CD4-positive, alpha-beta T cell (primary cell): ENCODE measurements around the gene IQGAP1. TPM values are rescaled to one million over a fixed set of nuclear protein-coding genes. Genes with fewer than 3 reads are reported as not detected.

Source experiments
- ATAC-seq: fragments of 200-7000 bp; cut with Tn5 transposase; one replicate; pipeline ENCODE4 v1.10.0; 2022; ENCODE audit warnings: mild to moderate bottlenecking; ENCODE audit not compliant: poor library complexity
- CTCF ChIA-PET: fragments of 350-600 bp; sonication (Branson Sonifier 250); formaldehyde crosslinking; loops from one replicate; lab custom pipeline; 2021; ENCODE audit warnings: antibody characterized with exemption, inconsistent platforms; lab: Charles Lee
- POLR2A ChIA-PET: fragments of 350-600 bp; sonication (Branson Sonifier 250); formaldehyde crosslinking; loops from one replicate; lab custom pipeline; 2021; ENCODE audit warnings: antibody characterized with exemption, inconsistent platforms; lab: Charles Lee
- DNase-seq, 14 experiments: peaks; one replicate each; pipeline ENCODE4 v3.0.0-alpha.2; 2013 to 2020; ENCODE audit warnings: mixed read lengths in 2 of 14
- H3K27ac ChIP-seq, 2 donors: one replicate each; pipeline versions ENCODE4 v1.5.1 to v1.7.0; 2013; ENCODE audit warnings: low read length in 2 of 2, low read depth in 1 of 2, mild to moderate bottlenecking in 1 of 2
- H3K27me3 ChIP-seq, 2 experiments: 1 replicate in 1 of 2; 2 replicates in 1 of 2; pipeline versions ENCODE4 v1.6.1 to v1.7.0; 2013; ENCODE audit warnings: low read length in 2 of 2, control low read depth in 1 of 2, mild to moderate bottlenecking in 1 of 2, moderate library complexity in 1 of 2; ENCODE audit not compliant: insufficient read depth in 2 of 2, control insufficient read depth in 1 of 2
- H3K36me3 ChIP-seq: one replicate; pipeline ENCODE4 v1.6.1; 2013; ENCODE audit warnings: low read length, control low read depth; ENCODE audit not compliant: insufficient read depth
- H3K4me1 ChIP-seq: one replicate; pipeline ENCODE4 v1.6.1; 2013; ENCODE audit warnings: low read length, control low read depth; ENCODE audit not compliant: insufficient read depth
- H3K4me3 ChIP-seq: one replicate; pipeline ENCODE4 v1.5.1; 2013; ENCODE audit warnings: mild to moderate bottlenecking, low read length, moderate library complexity
- H3K9me3 ChIP-seq, 2 experiments: 1 replicate in 1 of 2; 2 replicates in 1 of 2; pipeline versions ENCODE4 v1.6.1 to v1.7.0; 2013; ENCODE audit warnings: low read length in 2 of 2, mild to moderate bottlenecking in 2 of 2, control low read depth in 1 of 2, moderate library complexity in 1 of 2; ENCODE audit not compliant: control insufficient read depth in 1 of 2, insufficient read depth in 1 of 2
- H3K27ac Mint-ChIP-seq: one replicate; pipeline ENCODE4 v1.8.0; 2020; ENCODE audit warnings: mixed read lengths
- H3K27me3 Mint-ChIP-seq: one replicate; pipeline ENCODE4 v1.8.0; 2021; ENCODE audit warnings: mixed read lengths
- H3K36me3 Mint-ChIP-seq: one replicate; pipeline ENCODE4 v1.8.0; 2021; ENCODE audit warnings: low read depth, mixed read lengths
- H3K4me1 Mint-ChIP-seq: one replicate; pipeline ENCODE4 v1.8.0; 2021; ENCODE audit warnings: low read depth, mixed read lengths
- H3K4me3 Mint-ChIP-seq: one replicate; pipeline ENCODE4 v1.8.0; 2020; ENCODE audit warnings: mild to moderate bottlenecking, mixed read lengths
- H3K9me3 Mint-ChIP-seq: one replicate; pipeline ENCODE4 v1.8.0; 2020; ENCODE audit warnings: mixed read lengths
- intact Hi-C, 2 experiments: fragments of 100-400 bp; cut with DNase I in 1 of 2; cut with micrococcal nuclease in 1 of 2; formaldehyde crosslinking; loops; one replicate each; pipeline versions ENCODE4 v1.15.1 to v1.9.0; 2023 to 2025; cut with DNase I, micrococcal nuclease
- total RNA-seq, 174 experiments: library from RNA in 2 of 174; stranded (reverse) in 2 of 174; gene quantifications; one replicate each; pipeline ENCODE4 v1.2.3 and lab custom pipeline; 2021 to 2026
- TF ChIP-seq, protein P1 (sequence below): fragments of 200-600 bp; IDR thresholded peaks from one replicate; pipeline ENCODE4 v1.8.0; 2022; ENCODE audit warnings: antibody characterized with exemption, mild to moderate bottlenecking

Gene IQGAP1
- total RNA-seq, 2 experiments from 2014 or later, result 76.8 to 78.7 TPM

DNA sequence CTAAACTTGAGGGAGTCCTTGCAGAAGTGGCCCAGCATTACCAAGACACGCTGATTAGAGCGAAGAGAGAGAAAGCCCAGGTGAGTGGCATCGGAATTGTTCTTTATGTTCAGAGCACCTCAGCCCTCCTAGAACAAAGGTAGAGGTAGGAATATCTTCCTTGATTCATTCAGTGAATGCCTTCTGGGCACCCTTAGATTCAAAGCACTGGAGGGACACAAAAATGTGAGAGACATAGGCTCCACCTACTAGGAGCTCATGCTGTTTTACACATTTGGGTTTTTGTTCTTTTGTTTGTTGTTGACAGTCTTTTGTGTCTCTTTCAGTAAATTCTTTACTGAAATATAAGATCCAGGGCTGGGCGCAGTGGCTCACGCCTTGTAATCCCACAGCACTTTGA lies 68.2 kb downstream of the IQGAP1 start:
- ATAC-seq, result no peak
- Histone ChIP-seq H3K4me1 (no peaks in the 10 kb centered on the region), H3K27me3 (no peaks in the 10 kb centered on the region), H3K27ac (no peak overlapping the region), H3K9me3 (no peaks in the 10 kb centered on the region), H3K36me3 (peaks cover 89% of the 10 kb centered on the region), H3K4me3 (no peak overlapping the region)
- DNase-seq, result no peak
- Mint-ChIP-seq H3K27ac (no peak overlapping the region), H3K36me3 (peaks cover 94% of the 10 kb centered on the region), H3K9me3 (no peaks in the 10 kb centered on the region), H3K4me3 (no peak overlapping the region), H3K4me1 (peaks cover 21% of the 10 kb centered on the region), H3K27me3 (no peaks in the 10 kb centered on the region)
- TF ChIP-seq, protein P1, sequence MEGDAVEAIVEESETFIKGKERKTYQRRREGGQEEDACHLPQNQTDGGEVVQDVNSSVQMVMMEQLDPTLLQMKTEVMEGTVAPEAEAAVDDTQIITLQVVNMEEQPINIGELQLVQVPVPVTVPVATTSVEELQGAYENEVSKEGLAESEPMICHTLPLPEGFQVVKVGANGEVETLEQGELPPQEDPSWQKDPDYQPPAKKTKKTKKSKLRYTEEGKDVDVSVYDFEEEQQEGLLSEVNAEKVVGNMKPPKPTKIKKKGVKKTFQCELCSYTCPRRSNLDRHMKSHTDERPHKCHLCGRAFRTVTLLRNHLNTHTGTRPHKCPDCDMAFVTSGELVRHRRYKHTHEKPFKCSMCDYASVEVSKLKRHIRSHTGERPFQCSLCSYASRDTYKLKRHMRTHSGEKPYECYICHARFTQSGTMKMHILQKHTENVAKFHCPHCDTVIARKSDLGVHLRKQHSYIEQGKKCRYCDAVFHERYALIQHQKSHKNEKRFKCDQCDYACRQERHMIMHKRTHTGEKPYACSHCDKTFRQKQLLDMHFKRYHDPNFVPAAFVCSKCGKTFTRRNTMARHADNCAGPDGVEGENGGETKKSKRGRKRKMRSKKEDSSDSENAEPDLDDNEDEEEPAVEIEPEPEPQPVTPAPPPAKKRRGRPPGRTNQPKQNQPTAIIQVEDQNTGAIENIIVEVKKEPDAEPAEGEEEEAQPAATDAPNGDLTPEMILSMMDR, result no peak
- intact Hi-C loops, result no loop called here
- CTCF ChIA-PET, result interaction anchor here (1.0 kb wide), 1 partner anchor 136 kb away, joined by 3 read pairs; no protein-coding TSS in a partner anchor
- POLR2A ChIA-PET, result interaction anchor here (0.5 kb wide), 1 partner anchor 115 kb away, joined by 4 read pairs; no protein-coding TSS in a partner anchor

GRCh38 chr15:90458061-90458460 lies 70.0 kb downstream of the IQGAP1 start:
- no peaks in the 10 kb centered on the region for H3K9me3 ChIP-seq
- CTCF ChIA-PET, result interaction anchor here (1.6 kb wide), 1 partner anchor 138 kb away, joined by 5 read pairs; no protein-coding TSS in a partner anchor
- H3K4me3 ChIP-seq, result no peak overlapping the region
- intact Hi-C loops, result no loop called here
- Mint-ChIP-seq H3K9me3 (no peaks in the 10 kb centered on the region), H3K27ac (no peak overlapping the region), H3K36me3 (peaks cover 92% of the 10 kb centered on the region), H3K4me1 (peaks cover 21% of the 10 kb centered on the region), H3K27me3 (no peaks in the 10 kb centered on the region), H3K4me3 (no peak overlapping the region)
- POLR2A ChIA-PET, result no interaction called here
- H3K27me3 ChIP-seq, result no peaks in the 10 kb centered on the region
- DNase-seq, result no peak
- H3K36me3 ChIP-seq, result peaks cover 82% of the 10 kb centered on the region
- no peaks in the 10 kb centered on the region for H3K4me1 ChIP-seq
- TF ChIP-seq, protein P1, result no peak
- ATAC-seq, result no peak
- no peak overlapping the region for H3K27ac ChIP-seq

- POLR2A ChIA-PET, result no interaction called here
Observed at GRCh38 chr15:90459368-90459767, 71.3 kb downstream of the IQGAP1 start.

More at GRCh38 chr15:90459368-90459767, 71.3 kb downstream of the IQGAP1 start:
- DNase-seq (no peak), ATAC-seq (no peak)
- intact Hi-C loops, result no loop called here
- Histone ChIP-seq H3K27ac (no peak overlapping the region), H3K27me3 (no peaks in the 10 kb centered on the region), H3K36me3 (peaks cover 82% of the 10 kb centered on the region), H3K9me3 (no peaks in the 10 kb centered on the region), H3K4me1 (no peaks in the 10 kb centered on the region), H3K4me3 (no peak overlapping the region)
- H3K9me3 Mint-ChIP-seq, result no peaks in the 10 kb centered on the region
- CTCF ChIA-PET, result interaction anchor here (1.4 to 1.6 kb wide), 2 partner anchors 60 to 140 kb away, joined by 4 to 5 read pairs; no protein-coding TSS in a partner anchor
- H3K4me3 Mint-ChIP-seq, result no peak overlapping the region
- no peaks in the 10 kb centered on the region for H3K27me3 Mint-ChIP-seq
- TF ChIP-seq, protein P1, result no peak
- H3K27ac Mint-ChIP-seq, result peak overlapping the region; percentile 43
- peaks cover 21% of the 10 kb centered on the region for H3K4me1 Mint-ChIP-seq
- peaks cover 92% of the 10 kb centered on the region for H3K36me3 Mint-ChIP-seq
